ENCODE data around the gene EPHA8.

Gene EPHA8

DNA sequence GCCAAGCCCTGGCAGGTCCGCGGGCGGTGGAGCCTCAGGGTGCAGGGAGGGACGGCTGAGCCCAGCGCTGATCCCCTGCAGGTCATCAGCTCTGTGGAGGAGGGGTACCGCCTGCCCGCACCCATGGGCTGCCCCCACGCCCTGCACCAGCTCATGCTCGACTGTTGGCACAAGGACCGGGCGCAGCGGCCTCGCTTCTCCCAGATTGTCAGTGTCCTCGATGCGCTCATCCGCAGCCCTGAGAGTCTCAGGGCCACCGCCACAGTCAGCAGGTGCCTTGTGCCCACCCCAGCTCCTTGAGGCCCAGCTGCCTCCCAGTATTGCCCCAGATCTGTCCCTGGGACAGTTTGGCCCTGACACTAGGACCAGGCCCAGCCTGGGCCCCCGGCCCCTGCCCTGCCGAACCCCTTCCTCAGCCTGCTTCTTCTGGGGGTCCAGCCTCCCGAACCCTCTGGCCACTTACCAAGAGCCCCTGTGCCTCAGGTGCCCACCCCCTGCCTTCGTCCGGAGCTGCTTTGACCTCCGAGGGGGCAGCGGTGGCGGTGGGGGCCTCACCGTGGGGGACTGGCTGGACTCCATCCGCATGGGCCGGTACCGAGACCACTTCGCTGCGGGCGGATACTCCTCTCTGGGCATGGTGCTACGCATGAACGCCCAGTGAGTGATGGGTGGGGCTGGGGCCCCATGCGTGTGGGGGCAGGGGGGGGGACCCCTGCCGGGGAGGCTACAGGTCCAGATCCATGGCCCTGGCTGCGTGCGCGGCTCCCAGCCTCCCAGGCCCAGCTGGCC is 37.7 kb downstream of the EPHA8 start:
- Mint-ChIP-seq H3K9me3 (no peaks in the 10 kb centered on the region), H3K27me3 (peaks cover 27% of the 10 kb centered on the region), H3K4me1 (ENCODE audit: low read depth) (no peaks in the 10 kb centered on the region), H3K27ac (no peak overlapping the region), H3K36me3 (ENCODE audit: low read depth) (no peaks in the 10 kb centered on the region), H3K4me3 (no peak overlapping the region)
- no peak for DNase-seq

DNA sequence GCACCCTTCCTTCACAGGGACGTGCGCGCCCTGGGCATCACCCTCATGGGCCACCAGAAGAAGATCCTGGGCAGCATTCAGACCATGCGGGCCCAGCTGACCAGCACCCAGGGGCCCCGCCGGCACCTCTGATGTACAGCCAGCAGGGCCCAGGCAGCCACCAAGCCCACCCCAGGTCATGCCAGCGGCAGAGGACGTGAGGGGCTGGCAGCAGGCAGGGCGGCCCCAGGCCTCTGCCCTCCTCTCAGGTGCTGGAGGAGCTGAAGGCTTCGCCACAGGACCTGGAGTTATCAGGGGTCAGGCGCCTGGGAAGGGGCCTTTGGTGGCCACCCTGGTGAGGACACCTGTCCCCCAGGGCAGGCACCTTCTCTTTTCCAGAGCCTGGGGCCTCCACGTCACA is 38.3 kb downstream of the EPHA8 start:
- H3K36me3 Mint-ChIP-seq (ENCODE audit: low read depth) = no peaks in the 10 kb centered on the region
- DNase-seq = no peak
- H3K4me3 Mint-ChIP-seq = no peak overlapping the region
- no peak overlapping the region for H3K27ac Mint-ChIP-seq
- peaks cover 33% of the 10 kb centered on the region for H3K27me3 Mint-ChIP-seq
- H3K4me1 Mint-ChIP-seq (ENCODE audit: low read depth) = no peaks in the 10 kb centered on the region
- no peaks in the 10 kb centered on the region for H3K9me3 Mint-ChIP-seq

DNA sequence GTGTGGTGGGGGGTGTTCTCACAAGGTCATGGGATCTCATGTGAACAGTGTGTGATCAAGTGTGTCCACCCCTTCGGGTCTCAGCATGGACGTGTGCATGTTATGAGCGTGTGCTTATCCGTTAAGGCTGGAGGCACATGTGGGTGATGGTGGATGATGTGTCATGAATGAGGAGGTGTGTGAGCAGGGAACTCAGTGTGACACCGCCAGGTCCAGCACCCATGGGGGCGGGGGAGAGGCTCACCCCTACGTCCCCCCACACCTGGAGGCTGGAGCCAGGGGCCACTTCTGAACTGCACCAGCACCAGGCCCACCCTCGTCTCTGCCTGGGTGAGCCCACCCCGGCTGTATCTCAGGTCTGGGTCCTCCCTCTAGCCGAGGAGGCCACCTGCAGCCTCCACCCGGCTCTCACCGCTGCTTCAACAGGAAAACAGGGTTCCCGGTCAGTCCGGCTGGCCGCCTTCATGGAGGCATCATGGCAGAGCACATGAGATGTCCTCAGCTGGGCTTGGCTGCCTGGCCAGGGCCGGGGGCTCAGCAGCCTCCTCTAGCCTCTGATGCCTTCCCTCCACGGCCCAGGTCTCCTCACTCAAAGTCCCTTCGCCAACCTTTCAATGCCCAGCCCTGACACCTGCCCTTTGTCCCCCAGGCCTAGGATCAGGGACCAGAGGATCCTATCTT is 38.9 kb downstream of the EPHA8 start:
- no peaks in the 10 kb centered on the region for H3K36me3 Mint-ChIP-seq (ENCODE audit: low read depth)
- no peak for DNase-seq
- no peak overlapping the region for H3K4me3 Mint-ChIP-seq
- no peaks in the 10 kb centered on the region for H3K4me1 Mint-ChIP-seq (ENCODE audit: low read depth)
- H3K9me3 Mint-ChIP-seq = no peaks in the 10 kb centered on the region
- H3K27me3 Mint-ChIP-seq = peaks cover 37% of the 10 kb centered on the region
- no peak overlapping the region for H3K27ac Mint-ChIP-seq

DNA sequence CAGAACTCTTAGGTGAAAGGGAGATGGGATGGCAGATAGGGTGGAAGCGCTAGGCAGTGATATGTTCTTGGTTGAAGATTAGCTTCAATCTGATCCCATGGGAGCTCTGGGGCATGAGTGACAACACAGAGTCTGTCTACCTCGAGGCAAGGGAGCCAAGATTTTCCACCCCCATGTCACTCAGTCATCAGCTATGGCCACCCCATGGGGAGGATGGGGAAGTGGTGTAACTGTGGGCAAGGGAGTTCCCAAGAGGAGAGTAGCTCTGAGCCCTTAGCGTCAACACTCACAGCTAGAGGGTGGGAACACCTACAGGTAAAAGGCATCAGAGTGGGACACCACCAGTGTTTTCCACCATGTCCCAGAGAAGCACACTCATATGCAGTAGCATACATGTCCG is 42.9 kb downstream of the EPHA8 start:
- peaks cover 51% of the 10 kb centered on the region for H3K27me3 Mint-ChIP-seq

DNA sequence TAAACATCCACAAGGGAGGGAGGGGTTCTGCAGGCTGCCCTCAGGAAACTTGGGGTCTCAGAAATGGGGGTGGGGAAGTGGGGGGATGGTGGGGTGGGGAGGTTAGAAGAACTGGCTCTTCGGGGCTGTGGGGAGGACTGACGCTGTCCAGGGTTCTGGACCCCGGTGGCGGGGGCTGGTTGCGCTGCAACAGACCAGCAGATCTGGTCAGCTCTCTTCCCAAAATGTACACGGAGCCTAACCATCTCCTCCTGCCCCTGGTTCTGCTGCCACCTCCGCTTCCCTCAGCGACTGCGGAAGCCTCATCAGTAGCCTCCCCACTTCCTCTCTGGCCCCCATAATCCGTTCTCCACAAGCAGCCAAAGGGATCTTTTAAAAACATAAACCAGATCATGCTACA is 43.9 kb downstream of the EPHA8 start:
- H3K4me3 Mint-ChIP-seq = no peak overlapping the region
- DNase-seq = no peak
- H3K27me3 Mint-ChIP-seq = peaks cover 56% of the 10 kb centered on the region
- H3K36me3 Mint-ChIP-seq (ENCODE audit: low read depth) = no peaks in the 10 kb centered on the region
- no peaks in the 10 kb centered on the region for H3K4me1 Mint-ChIP-seq (ENCODE audit: low read depth)
- no peaks in the 10 kb centered on the region for H3K9me3 Mint-ChIP-seq
- H3K27ac Mint-ChIP-seq = no peak overlapping the region

More for the DNA sequence above, 42.9 kb downstream of the EPHA8 start:
- no peaks in the 10 kb centered on the region for H3K4me1 Mint-ChIP-seq (ENCODE audit: low read depth)
- no peaks in the 10 kb centered on the region for H3K9me3 Mint-ChIP-seq
- H3K36me3 Mint-ChIP-seq (ENCODE audit: low read depth) = no peaks in the 10 kb centered on the region
- no peak overlapping the region for H3K4me3 Mint-ChIP-seq
- DNase-seq = no peak
- H3K27ac Mint-ChIP-seq = no peak overlapping the region

DNA sequence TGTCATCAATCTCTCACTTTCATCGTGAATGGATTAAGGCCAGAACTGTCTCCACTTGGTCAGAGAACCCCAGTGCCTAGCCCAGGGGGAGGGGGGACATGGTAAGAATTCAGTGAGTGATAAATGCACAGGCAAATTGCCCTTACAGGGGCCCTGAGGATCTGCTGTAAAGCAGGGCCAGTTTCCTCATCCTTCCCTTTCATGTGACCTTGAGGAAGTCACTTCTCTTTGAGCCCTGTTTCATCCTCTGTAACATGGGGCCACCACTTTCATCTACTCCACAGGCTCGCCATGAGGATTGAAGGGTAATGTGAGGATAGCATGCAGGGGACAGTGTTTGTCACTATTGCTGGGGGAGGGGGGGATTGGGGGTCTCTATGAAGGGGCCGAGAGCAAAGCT is 45.1 kb downstream of the EPHA8 start:
- Mint-ChIP-seq H3K27ac (no peak overlapping the region), H3K4me3 (no peak overlapping the region), H3K27me3 (peaks cover 59% of the 10 kb centered on the region), H3K9me3 (no peaks in the 10 kb centered on the region), H3K36me3 (ENCODE audit: low read depth) (no peaks in the 10 kb centered on the region), H3K4me1 (ENCODE audit: low read depth) (no peaks in the 10 kb centered on the region)
- no peak for DNase-seq

DNA sequence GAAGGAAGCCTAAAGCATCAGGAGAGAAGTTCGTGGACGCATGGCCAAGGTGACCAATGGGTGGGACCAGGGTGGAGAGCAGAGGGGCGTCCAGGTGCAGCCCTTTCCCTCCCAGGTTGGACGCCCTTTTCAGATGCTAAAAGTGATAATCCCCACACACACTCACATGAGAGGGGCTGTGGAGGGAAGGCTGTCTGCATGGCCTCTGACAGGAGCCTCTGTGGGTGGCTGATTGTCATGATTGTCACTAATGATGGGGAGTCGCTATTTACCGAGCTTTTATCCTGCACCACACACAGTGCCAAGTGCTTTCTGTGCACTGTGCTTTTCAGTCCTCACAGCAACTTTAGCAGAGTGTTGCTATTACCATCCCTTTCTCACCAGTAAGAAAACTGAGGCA is 46.0 kb downstream of the EPHA8 start:
- Mint-ChIP-seq H3K27me3 (peaks cover 56% of the 10 kb centered on the region), H3K4me3 (no peak overlapping the region), H3K36me3 (ENCODE audit: low read depth) (no peaks in the 10 kb centered on the region), H3K27ac (no peak overlapping the region), H3K9me3 (no peaks in the 10 kb centered on the region), H3K4me1 (ENCODE audit: low read depth) (no peaks in the 10 kb centered on the region)
- DNase-seq = no peak

DNA sequence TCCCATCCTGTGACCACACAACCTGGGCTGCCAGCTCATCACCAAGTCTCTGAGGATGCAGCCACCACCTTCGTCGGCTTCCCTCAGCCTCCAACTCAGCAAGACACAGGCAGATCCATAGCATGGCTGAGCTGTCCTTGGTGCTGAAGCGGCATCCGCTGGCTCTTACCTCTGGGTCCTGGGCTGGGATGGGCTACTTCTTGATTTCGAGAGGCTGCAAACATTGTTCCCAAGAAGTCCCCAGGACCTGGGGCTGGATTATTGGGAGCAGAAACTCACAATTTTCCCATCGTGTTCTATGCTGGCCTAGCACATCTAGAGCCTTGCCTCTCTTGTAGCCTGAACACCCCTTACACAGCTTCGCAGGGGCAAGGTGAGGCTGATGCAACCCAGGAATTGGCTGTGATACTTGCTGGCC is 48.2 kb downstream of the EPHA8 start:
- Mint-ChIP-seq H3K27ac (no peak overlapping the region), H3K27me3 (peaks cover 54% of the 10 kb centered on the region), H3K4me1 (ENCODE audit: low read depth) (no peaks in the 10 kb centered on the region), H3K9me3 (no peaks in the 10 kb centered on the region), H3K4me3 (no peak overlapping the region), H3K36me3 (ENCODE audit: low read depth) (no peaks in the 10 kb centered on the region)
- peak; percentile 39 for DNase-seq

DNA sequence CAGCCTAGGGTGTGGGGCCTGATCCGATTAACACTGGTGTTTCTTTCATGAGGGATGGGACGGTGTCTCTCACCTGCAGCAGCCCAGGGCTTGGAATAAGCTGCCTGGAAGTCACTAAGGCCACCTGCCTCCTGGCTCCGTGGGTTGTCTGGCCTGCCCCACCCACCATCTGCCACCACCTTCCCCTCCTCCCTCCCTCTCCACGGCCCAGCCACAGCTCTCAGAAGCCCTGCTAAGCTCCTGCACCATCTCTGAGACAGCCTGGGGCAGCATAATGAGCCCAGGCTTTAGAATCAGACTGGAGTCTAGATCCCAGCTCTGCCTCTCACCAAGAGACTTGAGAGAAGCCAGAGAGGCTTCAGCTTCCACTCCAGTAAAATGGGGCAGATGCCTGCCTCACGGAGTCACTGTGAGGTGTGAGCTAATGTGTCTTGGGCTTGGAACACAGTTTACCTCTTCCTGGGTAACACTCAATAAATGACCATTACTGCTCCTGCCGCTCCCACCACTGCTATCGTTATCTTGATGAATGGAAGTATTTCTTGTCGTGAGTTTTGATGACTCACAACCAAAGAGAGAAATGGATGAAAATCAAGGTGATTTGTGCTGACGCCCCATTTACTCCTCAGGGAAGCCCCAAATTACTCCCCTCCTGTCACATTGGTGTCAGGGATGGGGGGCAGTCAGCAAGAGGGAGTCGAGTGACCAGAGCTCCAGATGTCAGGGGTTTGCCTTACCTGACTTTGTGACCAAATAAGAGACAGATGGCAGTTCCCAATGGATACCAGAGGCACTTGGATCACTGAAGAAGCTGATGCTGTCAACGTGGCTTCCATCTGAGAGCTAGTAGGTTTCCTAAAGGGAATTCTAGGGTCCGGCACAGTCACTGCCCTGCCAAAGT is 49.6 kb downstream of the EPHA8 start:
- no peak overlapping the region for H3K27ac Mint-ChIP-seq
- H3K27me3 Mint-ChIP-seq = peaks cover 53% of the 10 kb centered on the region
- H3K9me3 Mint-ChIP-seq = no peaks in the 10 kb centered on the region
- DNase-seq = no peak
- H3K36me3 Mint-ChIP-seq (ENCODE audit: low read depth) = no peaks in the 10 kb centered on the region
- no peaks in the 10 kb centered on the region for H3K4me1 Mint-ChIP-seq (ENCODE audit: low read depth)
- no peak overlapping the region for H3K4me3 Mint-ChIP-seq

DNA sequence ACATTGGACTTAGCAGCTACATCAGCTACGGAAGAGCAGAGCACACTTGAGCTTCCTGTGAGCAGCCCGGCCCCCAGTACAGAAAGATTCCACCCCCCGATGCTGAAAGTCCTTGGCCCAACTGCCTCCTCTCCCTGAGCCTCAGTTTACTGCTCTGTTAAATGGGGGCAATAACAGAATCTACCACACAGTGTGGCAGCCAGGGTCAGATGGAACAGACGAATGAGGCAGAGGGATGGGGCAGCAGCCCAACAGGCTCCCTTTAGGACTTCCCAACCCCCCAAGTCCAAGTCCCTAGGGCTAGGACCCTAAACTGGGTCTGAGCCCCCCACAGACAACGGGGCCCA is 50.3 kb downstream of the EPHA8 start:
- Mint-ChIP-seq H3K27me3 (peaks cover 52% of the 10 kb centered on the region), H3K27ac (no peak overlapping the region), H3K4me1 (ENCODE audit: low read depth) (no peaks in the 10 kb centered on the region), H3K4me3 (no peak overlapping the region), H3K36me3 (ENCODE audit: low read depth) (no peaks in the 10 kb centered on the region), H3K9me3 (no peaks in the 10 kb centered on the region)
- no peak for DNase-seq

DNA sequence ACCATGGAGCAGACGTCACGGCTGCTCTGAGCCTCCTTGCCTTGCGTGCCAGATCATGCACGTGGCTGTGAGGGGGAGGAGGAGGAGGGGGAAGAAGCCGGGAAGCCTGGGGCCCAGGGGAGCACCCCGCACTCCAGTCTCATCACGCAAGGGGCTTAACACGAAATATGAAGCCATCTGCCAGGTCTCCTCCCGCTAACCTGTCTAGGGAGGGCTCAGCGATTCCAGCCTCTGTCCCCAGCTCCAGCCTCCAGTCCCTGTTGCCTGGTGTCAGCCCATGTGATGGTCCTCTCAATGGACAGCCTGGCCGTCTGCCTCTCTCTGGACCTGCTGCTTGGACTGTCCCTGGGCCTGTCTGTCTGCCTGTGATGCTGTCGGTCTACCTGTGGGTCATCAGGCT is 50.7 kb downstream of the EPHA8 start:
- Mint-ChIP-seq H3K9me3 (no peaks in the 10 kb centered on the region), H3K4me3 (no peak overlapping the region), H3K4me1 (ENCODE audit: low read depth) (no peaks in the 10 kb centered on the region), H3K27ac (no peak overlapping the region), H3K27me3 (peaks cover 53% of the 10 kb centered on the region), H3K36me3 (ENCODE audit: low read depth) (no peaks in the 10 kb centered on the region)
- DNase-seq = no peak

DNA sequence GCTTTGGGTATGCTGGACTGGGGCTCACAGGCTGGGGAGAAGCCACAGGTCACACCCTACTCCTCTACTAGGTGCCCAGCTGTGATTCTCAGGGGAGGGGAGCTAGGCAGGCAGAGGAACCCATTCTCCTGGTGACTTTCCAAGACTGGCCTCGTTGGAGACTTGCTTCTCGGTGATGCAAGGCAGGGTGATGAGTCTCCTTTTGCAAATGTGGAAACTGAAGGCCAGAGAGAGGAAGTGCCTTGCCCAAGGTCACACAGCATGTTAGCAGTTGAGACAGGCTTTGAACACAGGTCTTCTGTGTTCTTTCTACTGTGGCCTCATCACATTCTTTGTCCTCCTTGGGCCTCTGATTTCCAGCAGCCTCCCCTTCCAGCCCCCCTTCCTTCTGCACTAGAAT is 52.6 kb downstream of the EPHA8 start:
- H3K27me3 Mint-ChIP-seq = peaks cover 60% of the 10 kb centered on the region
- no peaks in the 10 kb centered on the region for H3K9me3 Mint-ChIP-seq
- H3K4me3 Mint-ChIP-seq = no peak overlapping the region
- no peaks in the 10 kb centered on the region for H3K4me1 Mint-ChIP-seq (ENCODE audit: low read depth)
- H3K27ac Mint-ChIP-seq = no peak overlapping the region
- DNase-seq = no peak
- H3K36me3 Mint-ChIP-seq (ENCODE audit: low read depth) = no peaks in the 10 kb centered on the region

DNA sequence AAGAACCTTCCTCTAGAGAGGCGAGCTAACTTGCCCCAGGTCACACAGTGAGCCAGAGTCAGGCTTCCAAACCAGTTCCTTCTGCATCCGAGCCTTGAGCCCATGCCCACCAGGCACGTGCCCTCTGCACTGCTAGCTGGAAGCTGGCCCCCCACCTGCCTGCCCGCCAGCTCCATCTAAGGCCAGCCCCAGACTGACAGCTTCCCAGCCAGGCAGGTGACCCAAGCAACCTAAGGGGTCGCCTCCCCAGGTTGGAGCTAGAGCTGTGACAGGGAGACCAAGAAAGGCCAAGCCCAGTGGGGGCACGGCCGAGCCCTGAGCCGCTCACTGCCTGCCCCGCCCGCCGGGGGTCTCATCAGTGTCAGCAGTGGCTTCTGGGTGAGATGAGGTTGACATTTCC is 53.3 kb downstream of the EPHA8 start:
- H3K36me3 Mint-ChIP-seq (ENCODE audit: low read depth) = no peaks in the 10 kb centered on the region
- H3K27ac Mint-ChIP-seq = no peak overlapping the region
- no peak for DNase-seq
- H3K9me3 Mint-ChIP-seq = no peaks in the 10 kb centered on the region
- H3K27me3 Mint-ChIP-seq = peaks cover 60% of the 10 kb centered on the region
- H3K4me1 Mint-ChIP-seq (ENCODE audit: low read depth) = no peaks in the 10 kb centered on the region
- H3K4me3 Mint-ChIP-seq = no peak overlapping the region

DNA sequence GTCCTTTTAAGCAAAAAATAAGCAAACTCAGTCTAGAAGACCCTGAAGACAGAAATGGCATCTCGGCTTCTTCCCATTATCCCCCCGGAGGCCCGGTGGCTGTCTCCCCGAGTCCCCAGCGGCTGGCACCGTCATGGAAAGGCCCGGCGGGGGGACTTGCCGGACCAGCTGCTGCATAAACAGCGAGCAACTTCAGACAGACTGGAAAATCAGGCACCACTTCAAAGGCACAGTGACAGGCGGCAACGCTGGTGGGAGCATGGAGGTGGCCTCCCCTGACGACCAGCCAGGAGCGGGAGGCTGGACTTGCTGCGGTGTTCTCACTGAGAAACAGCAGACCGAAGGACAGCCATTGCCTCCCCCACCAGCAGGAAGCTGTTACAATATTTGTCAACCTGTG is 54.8 kb downstream of the EPHA8 start:
- Mint-ChIP-seq H3K9me3 (no peaks in the 10 kb centered on the region), H3K4me3 (no peak overlapping the region), H3K27me3 (peaks cover 61% of the 10 kb centered on the region), H3K4me1 (ENCODE audit: low read depth) (no peaks in the 10 kb centered on the region), H3K36me3 (ENCODE audit: low read depth) (no peaks in the 10 kb centered on the region), H3K27ac (no peak overlapping the region)
- DNase-seq = no peak

DNA sequence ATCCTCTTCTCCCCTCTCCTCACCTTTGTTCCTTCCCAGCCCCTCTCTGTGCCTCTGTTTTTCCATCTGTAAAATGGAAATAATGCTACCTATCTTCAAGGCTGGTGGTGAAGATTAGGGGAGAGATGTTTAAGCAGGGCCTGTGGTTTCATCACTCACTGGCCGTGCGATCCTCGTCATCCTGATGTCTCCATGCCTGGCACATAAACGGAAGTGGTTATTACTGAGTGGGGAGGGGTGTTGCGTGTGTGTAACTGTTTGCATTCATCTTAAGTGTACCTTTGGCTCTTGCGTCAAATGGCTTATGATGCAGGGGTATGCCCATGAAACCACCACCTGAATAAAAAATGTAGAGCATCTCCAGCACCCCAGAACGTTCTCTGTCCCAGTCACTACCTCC is 56.0 kb downstream of the EPHA8 start:
- no peaks in the 10 kb centered on the region for H3K9me3 Mint-ChIP-seq
- no peaks in the 10 kb centered on the region for H3K36me3 Mint-ChIP-seq (ENCODE audit: low read depth)
- no peaks in the 10 kb centered on the region for H3K4me1 Mint-ChIP-seq (ENCODE audit: low read depth)
- H3K27ac Mint-ChIP-seq = no peak overlapping the region
- no peak for DNase-seq
- H3K4me3 Mint-ChIP-seq = no peak overlapping the region
- H3K27me3 Mint-ChIP-seq = peaks cover 58% of the 10 kb centered on the region
